Stimulated activated CD8-positive, alpha-beta memory T cell treated with anti-CD3 and anti-CD28 coated beads, Interleukin-7, amount 100 ng/mL, for 4 hours (primary cell): ENCODE data around the gene FCRL5.
"Not testable (repeated sequence)": the region's sequence is repeated elsewhere in the genome, so short reads cannot be mapped to it uniquely, and the experiment has no call there.

Experiments used
- DNase-seq, 2 donors: peaks; one replicate each; pipeline ENCODE4 v3.0.0-alpha.2; 2020; ENCODE audit warnings: low read depth in 2 of 2

Gene FCRL5

DNA sequence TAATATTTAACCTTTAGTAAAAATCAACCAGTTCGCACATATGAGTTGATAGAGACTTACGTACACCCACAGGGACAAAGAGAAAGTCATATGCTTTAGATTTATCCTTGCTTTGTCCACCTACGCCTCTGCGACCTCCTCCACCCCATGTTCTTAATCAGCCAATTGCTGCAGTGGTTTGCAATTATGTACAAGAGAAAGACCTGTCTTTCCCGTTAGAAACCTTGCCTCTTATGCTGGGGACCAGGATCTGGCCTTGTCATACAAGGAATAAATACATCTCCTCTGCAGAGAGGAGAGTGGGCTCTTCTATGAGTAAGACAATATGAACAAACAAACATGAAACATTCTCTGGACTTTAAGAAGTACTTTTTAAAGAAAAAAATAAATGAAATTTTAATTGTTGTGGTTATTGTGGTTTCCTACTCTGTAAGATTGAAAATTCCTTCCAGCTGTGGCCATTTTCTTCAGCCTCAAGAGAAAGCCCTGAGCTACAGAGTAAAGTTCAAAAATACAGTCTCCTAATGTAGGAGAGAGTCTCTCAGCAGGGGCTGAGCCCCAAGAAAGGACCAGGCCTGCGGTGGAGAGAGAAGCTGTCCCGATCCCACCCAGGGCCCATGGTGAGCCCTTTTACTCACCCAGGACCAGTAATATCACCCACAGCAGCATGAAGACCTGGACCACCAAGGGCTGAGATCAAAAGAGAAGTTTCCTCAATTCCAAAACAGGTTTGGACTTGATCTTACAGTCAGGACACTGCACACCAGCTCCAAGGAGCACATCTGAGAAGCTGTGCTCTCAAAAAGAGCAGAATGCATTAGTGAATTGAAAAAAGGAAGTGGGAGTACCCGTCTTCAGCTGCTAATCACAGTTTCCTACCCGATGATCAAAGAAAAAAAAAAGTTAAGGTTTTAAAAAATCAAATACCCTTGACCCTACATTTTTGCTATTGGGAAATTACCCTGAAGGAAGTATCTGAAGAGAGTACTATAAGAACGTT, at the start of gene FCRL5:
Gene FCRL5 (minus strand): TSS at position 822 of the 1,000 bp plus-strand sequence. CDS start 153 bp downstream, at position 669.
- DNase-seq = no peak

DNA sequence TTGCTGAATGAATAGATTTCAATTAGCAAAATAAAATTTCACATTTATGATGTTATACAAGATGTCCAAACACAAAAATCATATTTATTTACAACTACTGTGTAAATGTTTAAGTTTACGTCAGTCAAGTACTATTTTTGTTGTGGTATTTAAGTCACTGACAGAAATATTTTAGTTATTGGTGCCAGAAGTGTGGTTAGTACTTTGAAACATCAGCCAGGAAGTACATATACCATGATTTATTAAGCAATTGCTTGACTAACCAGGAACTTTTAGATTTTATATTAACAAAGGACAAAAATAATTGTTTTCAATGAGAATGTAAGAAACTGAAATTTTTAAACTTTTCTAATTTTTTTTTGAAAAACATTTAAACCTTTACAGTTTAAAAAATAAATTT, 47.9 kb upstream of the FCRL5 start:
- DNase-seq = no peak

DNA sequence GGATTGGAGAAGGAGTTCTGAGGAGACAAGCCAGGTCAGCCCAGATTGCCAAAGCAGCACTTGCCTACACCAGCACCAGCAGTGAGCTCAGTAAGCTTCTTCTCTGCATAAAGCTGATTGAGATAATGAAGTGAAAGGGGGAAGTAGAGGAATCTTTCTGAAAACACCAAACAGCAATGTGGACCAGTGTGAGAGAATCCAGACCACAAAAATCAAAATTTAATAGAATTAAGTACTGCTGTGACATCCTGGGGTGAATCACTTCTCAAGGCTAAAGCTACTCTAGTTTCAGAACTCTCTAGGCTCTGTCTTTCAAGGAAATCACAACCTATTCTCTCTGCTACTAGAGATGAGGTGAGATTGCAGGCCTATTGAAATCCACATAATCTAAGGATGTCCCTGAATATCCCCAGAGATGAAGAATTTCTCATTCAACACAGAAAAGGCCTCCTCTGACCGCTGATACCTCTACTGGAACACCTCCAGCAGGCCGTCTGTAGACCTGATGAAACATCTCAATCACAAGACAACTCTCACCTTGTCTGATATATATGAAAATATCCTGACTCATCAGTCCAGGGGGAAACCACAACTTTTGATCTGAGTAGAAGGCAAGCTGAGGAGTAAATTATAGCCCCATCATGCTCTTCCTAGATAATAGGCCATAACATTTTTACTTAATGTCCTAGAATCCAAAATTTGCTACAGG, 45.8 kb upstream of the FCRL5 start, which contains the start of gene FCRL4:
Gene FCRL4 (minus strand): TSS at position 127 of the 709 bp plus-strand sequence. CDS start 141 bp downstream, outside the sequence.
- DNase-seq = no peak

DNA sequence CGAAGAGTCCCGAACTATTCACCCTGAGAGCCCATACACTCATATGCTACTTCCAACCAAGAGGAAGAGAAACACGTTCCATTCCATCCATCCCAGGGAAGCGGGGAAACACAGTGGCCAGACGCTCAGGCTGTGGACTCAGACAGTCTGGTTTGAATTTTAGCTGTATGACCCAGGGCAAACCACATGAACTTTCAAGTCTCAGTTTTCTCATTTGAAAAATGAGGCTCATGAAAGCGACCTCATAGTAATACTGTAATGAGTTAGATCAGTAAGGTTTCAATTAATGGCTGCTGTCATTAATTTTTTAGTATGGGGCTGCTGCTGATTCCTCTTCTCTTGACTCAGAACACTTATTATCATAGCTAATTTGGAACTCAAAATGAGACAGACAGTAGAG, 44.1 kb upstream of the FCRL5 start:
- no peak for DNase-seq

DNA sequence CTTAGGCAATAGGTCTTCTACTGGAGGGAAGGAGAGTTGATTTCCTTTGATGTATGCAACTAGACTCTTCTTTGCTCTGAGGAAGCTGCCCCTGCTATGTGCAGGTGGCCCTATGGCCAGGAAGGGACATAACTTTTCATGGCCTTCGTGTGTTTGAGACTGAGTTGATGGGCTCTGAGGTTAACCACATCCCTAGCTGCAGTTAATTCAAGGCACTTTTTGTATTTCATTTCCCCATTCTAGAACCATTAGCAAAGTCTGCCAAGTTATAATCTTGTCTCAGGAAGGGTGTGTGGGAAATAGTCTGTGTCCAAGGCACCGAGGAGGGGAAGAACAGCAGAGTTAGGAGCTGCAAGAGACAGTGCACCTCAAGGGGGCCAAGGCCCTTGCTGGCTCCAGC, 43.0 kb upstream of the FCRL5 start:
- DNase-seq = no peak

DNA sequence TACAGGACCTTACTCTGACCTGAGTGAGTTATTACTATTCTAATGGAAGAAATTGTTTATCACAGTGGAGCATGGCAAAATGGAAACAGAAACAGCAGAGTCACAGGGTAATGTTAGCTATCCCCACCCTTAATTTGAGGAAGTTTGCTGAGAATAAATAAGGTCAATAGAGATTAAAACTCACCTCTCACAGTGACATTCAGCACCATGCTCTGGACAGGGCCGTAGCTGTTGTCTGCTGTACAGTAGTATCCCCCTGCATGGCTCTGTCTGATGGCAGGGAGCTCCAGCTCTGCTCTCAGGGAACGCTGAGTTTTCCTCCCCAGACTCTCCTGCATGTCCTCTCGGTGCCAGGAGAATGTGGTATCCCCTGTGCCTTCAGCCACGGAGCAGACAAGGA, 33.7 kb upstream of the FCRL5 start:
- DNase-seq = no peak

DNA sequence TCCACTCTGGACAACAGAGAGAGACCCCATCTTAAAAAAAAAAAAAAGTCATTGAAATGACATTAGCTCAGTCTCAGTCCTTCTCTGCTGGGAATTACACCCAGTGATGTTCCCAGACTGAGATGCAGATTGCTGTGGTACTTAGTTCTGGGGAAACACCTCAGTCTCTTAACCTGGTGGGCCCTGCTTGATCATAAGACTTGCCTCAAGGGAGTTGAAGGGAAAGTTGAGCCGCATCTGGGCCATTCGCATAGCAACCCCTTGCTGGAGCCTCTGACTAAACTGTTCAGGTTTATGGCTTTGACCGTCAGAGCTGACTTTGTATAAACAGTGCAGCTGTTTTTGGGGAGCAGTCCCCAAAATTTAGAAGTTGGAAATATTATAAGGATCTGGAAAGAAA, 32.2 kb upstream of the FCRL5 start:
- DNase-seq = no peak

DNA sequence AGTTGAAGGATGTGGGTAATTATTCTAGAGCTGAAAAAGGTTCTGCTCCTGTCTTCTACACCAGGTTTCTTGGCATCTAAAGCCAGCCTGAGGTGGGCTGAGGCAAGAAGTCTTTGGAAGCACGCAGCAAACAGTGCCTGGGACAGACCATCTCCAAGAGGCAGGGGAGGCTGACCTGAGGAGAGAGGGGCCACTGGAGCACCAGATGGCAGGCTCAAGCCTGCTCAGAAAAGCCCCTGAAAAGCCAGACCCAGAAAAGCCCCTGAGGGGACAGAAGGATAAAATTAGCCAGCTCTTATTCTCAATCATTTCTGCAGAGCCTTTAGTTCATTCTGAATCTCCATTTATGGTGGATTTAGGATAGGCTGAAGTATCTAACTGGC, 28.5 kb upstream of the FCRL5 start:
- no peak for DNase-seq

DNA sequence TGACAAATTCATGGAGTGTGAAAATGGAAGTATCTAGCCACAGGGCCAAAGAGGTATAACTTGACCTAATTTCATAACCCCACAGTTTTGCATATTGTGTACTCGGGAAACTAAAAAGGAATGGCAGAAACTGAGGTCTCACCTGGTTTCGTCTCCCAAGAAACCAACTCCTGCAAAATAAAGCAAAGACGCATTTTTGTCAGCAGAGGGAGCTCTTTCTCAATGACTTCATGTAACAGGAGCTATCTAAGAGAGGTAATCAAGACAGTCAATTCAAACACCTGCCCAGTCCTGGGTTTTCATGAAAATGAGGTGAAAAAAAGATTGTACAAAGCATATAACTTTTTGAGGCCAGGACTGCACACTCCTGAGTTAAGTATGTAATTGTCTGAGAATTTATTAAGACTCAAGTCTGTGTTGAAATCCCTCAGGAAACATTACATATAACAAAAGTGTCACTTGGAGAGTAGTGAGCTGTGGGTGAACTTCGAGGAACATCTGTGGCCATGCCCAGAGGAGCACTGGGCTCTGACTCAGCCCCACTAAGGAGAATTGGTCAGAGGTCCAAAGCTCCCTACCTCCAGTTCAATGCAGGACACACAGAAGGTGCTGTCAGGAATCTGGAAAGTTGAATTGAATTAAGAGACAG, 28.0 kb upstream of the FCRL5 start:
- no peak for DNase-seq

DNA sequence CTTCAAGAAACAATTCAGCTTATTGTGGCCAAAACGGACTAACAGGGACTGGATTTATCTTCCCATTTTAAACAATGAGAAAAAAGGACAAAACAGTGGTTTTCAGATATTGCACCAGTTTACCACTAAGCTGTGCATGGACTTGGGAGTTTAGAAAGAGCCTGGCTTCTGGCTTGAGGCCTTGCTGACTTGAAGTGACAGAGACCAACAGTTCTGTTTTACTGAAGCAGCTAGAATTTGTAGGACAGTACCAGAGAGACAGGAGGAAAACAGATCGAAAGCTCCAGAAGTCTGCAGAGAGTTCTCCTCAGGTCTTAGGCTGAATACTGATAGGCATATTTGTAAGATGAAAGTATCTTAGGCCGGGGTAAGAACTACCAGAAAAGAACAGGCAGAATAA, 25.1 kb upstream of the FCRL5 start:
- DNase-seq = no peak

DNA sequence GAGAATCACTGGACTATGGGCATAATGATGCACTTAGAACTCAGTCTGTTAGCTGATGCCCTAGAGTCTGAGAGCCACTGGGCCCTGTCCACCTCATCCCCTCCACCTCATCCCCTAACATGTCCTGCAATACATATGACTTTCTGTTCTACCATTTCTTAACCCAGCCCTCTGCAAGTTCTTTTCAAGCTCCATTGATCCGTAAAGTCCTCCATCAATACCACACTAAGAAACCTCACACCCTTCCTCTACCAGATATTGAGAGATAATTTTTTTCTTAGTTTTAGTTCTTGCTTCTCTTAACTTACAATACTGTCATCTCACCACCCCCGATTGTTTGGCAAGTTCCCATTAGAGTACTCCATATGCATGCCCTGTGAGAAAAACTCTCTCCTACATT, 23.4 kb upstream of the FCRL5 start:
- DNase-seq = no peak

DNA sequence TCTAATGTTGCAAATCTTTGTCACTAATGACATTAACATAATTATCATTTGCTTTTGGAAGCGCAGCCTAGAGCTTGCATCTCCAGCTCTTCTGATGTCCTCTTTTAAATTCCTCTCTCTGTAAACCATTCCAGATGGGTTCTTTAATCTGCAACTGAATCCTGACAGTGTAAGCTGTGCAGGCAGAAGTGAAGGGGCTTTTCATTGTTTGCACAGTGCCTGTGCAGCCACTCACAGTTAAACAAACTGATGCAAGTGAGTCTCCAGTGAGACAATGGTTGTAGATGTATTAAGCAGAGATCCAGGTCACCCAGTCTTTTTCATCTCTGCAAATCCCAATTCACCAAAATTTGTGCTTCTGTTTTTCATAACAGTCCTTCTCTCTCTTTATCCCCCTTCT, 22.5 kb upstream of the FCRL5 start:
- DNase-seq = no peak

DNA sequence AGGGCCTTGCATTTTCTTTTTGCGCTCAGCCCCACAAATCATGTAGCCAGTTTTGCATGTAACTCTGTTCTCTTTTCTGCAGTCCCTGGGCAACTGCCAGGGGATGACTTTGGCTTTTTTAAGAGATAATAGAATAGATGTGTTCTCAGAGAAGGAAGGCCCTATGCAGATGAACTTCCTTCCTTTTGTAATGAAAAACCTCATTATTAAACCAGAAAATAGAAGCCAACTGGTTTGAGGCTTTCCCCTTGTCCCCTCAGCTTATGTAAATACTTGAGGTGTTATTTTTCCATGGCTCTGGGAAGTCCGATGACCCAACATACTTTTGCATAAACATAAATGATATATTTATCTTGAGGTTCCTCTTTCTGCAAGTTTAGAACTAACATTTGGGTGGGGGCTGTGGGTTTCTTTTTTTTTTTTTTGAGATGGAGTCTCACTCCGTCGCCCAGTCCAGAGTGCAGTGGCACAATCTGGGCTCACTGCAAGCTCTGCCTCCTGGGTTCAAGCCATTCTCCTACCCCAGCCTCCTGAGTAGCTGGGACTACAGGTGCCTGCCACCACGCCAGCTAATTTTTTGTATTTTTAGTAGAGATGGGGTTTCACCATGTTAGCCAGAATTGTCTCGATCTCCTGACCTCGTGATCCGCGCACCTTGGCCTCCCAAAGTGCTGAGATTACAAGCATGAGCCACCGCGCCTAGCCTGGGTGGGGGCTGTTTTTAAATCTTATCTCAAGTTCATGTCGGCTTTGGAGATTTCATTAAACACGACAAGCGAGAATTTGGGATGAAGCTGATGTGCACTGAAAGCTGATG, 14.4 kb upstream of the FCRL5 start:
- no peak for DNase-seq

DNA sequence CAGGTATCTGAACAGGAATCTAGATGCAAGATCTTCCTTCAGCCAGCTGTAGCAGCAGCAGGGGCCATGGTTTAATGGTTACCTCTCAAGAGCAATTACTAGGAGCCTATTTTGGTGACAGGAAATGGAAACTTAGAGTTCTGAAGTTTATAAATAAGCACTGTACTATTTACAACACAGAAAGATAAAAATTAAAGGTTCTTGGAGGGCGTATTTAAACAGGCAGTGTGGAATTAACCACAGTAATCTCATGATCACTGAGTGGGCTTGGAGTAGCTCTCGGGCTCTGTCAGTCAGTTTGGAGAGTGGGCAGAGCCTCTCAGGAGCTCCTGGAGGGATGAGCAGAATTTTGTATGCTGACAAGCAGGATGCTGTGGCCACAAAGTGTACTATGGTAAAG, 10.2 kb upstream of the FCRL5 start:
- no peak for DNase-seq

DNA sequence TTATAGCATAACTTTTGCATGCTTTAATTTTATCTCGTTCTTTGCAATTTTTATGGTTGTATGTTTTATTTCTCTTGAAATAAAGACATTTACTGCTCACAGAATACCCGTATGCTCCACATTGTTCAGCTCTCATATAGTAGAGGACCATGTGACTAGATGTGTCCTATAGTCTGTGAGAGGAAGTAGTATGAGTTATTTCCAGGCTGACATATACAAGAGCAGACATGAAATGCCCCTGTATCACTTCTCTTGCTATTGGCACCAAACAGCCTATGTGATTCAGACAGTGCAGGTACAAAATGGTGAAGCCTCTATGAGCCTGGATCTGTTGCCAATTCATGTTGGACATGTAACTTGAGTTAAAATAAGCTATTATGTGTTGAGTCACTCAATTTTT, 5.8 kb upstream of the FCRL5 start:
- no peak for DNase-seq

DNA sequence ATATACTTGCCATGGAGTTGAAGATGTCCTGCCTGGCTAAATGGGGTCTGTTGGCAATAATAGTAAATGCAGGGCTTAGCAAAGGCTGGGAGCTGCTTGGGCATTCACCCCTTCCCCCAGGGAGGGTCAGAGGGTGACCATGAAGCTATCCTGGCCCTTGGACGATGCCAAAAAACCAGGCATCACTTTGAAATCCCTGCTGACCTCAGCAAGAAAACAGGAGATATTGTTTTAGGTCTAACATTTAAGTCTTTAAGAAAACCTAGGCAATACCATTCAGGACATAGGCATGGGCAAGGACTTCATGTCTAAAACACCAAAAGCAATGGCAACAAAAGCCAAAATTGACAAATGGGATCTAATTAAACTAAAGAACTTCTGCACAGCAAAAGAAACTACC, 4.2 kb downstream of the FCRL5 start:
- not testable (repeated sequence) for DNase-seq

DNA sequence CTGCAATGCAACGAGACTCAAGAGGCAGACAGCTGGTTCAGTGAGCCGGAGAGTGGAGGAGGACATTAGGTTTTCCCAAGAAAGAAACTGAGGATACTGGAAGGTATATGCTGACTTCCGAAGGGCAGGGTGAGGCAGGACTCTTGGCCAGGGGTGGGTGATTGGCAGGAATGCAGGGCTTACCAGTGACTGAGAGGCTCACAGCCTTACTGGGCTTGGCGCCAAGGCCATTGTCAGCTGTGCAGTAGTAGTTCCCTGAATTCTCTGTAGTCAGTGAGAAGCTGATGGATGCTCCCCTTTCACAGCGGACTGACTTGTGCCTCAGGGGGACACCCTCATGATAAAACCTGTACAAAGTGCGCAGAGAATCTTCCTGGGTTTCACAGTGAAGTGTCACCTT, 9.6 kb downstream of the FCRL5 start:
- DNase-seq = no peak

DNA sequence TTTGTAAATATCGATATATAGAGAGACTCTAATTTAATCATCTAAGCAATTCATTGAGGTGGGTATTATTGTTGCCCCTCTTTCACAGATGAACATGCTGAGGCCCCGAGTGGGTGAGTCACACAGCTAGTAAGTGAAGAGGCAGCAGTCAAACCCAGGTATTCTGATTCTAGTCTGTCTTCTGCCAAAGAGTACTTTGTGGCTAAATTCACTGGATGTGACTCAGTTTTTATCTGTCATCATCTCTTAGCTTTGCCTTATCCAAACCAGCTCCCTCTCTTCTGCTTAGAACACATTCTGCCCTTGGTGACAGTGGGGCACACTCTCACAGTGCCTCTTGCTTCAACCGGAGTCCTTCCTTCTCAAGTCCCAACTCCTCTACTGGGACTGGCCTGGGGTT, 11.5 kb downstream of the FCRL5 start:
- DNase-seq = no peak

DNA sequence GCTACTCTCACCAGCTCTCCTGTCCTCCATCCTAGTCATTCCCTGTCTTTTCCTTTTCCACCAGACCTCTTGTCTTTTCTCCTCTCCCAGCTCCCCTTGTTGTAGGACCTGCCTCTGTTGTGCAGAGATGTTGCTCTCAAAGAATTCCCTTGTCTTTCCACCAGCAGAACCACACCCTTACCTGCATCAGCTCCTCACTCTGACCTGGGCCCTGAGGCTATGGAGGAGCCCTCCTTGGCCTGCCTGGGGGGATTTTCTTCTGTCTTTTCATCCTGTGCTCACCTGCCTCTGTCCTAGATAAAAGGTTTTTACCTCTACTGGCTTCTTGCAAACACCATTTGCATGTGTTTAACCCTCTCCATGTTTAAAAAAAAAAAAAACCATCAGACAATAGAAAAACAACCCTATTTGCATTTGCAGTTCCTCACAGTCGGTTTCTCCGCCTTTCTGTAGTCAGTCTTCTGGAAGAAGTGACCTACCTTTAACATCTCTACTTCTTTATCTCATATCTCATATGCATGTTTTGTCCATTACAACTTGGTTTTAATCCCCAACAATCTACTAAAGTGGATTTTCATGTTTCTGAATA, 12.1 kb downstream of the FCRL5 start:
- no peak for DNase-seq

DNA sequence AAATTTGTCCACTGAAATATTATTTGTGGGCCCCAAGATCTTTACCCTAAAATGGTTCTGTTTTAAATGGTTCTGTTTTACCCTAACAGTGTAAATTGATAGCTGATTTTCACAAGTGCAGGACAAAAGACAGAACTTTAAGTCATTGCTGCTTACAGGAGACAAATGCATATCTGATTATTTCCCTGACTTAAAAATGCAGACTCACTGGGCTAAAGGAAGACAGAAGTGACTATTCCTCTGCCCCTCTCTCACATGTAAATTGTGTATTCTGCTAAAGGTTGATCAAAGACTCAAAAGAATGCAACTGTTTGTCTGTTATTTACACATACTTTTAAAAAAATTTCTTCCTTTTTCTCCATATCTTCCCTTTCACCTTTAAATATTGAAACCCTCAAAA, 12.7 kb downstream of the FCRL5 start:
- DNase-seq = no peak

DNA sequence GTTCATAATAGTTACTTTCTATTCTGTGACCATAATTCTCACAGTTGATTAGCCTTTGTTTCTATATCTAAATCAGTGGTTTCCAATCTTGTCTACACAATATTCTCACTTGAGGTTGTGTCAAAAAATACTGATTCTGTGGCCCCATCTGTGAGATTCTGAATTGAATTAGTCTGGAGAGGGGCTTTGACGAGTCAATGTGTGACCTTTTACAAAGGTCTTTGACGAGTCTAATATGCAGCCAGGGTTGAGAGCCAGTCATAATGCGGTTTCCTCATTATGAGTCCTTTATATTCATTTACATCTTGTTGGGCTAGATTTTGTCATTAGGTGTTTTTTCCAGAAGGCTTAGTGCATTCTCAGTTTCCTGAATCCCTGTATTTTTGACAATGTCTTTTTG, 19.7 kb downstream of the FCRL5 start:
- DNase-seq = no peak
